Fibroblast of lung (primary cell): ENCODE data around the gene PIR.

ENCODE experiments used
- CTCF ChIP-seq, 2 donors: IDR thresholded peaks in 1 of 2; conservative IDR thresholded peaks in 1 of 2; 1 replicate in 1 of 2; 2 replicates in 1 of 2; pipeline ENCODE4 v1.5.1; 2011 to 2012; ENCODE audit warnings: low read length in 2 of 2, control low read depth in 1 of 2, inconsistent platforms in 1 of 2, low read depth in 1 of 2, mild to moderate bottlenecking in 1 of 2
- EZH2 ChIP-seq: IDR thresholded peaks from 2 replicates; pipeline ENCODE4 v1.5.1; 2012; ENCODE audit warnings: low read length, control low read depth, mild to moderate bottlenecking; ENCODE audit errors: missing control alignments

- no peak for TF ChIP-seq CTCF (conservative IDR thresholded peaks at IDR 0.05 in 1 of 2, IDR thresholded peaks at IDR 0.05 in 1 of 2; ENCODE audit: low read depth in 1 of 2, low read length in 2 of 2)
- no peak for TF ChIP-seq EZH2
Observed at GRCh38 chrX:15384304-15384703, 108.8 kb downstream of the PIR start, which contains the start of gene VEGFD.
